Activated CD4-positive, alpha-beta T cell treated with anti-CD3 and anti-CD28 coated beads for 48 hours (primary cell): Measurements from ENCODE around the gene LRMDA.

ENCODE experiments used
- DNase-seq: peaks from one replicate; pipeline ENCODE4 v3.0.0-alpha.2; 2020

LRMDA gene

GRCh38 chr10:76074659-76075058, 643.2 kb downstream of the LRMDA start:
- DNase-seq, result no peak

GRCh38 chr10:76080451-76080850, 649.0 kb downstream of the LRMDA start:
- no peak for DNase-seq

- no peak for DNase-seq
Measured at GRCh38 chr10:76080991-76081390, 649.6 kb downstream of the LRMDA start.

- peak; percentile 25 for DNase-seq
Measured at GRCh38 chr10:76082232-76082631, 650.8 kb downstream of the LRMDA start.

GRCh38 chr10:76082956-76083355, 651.5 kb downstream of the LRMDA start:
- DNase-seq, result no peak

- no peak for DNase-seq
Measured at GRCh38 chr10:76085002-76085816, 653.8 kb downstream of the LRMDA start.

GRCh38 chr10:76085817-76086167, 654.4 kb downstream of the LRMDA start:
- no peak for DNase-seq

- no peak for DNase-seq
Measured at GRCh38 chr10:76086170-76086760, 654.8 kb downstream of the LRMDA start.

GRCh38 chr10:76086761-76087639, 655.6 kb downstream of the LRMDA start:
- peak; percentile 7 for DNase-seq

- no peak for DNase-seq
Measured at GRCh38 chr10:76088008-76088407, 656.6 kb downstream of the LRMDA start.

GRCh38 chr10:76088980-76089379, 657.6 kb downstream of the LRMDA start:
- DNase-seq, result no peak

GRCh38 chr10:76089556-76090180, 658.2 kb downstream of the LRMDA start:
- DNase-seq, result no peak

GRCh38 chr10:76091926-76092325, 660.5 kb downstream of the LRMDA start:
- DNase-seq, result no peak

- no peak for DNase-seq
Measured at GRCh38 chr10:76106611-76107010, 675.2 kb downstream of the LRMDA start.

- no peak for DNase-seq
Measured at GRCh38 chr10:76108563-76109359, 677.3 kb downstream of the LRMDA start.

- no peak for DNase-seq
Measured at GRCh38 chr10:76111404-76111803, 680.0 kb downstream of the LRMDA start.

- no peak for DNase-seq
Measured at GRCh38 chr10:76111986-76112825, 680.8 kb downstream of the LRMDA start.

- DNase-seq, result no peak
Measured at GRCh38 chr10:76112826-76113150, 681.4 kb downstream of the LRMDA start.

- no peak for DNase-seq
Measured at GRCh38 chr10:76113952-76114351, 682.5 kb downstream of the LRMDA start.

GRCh38 chr10:76114581-76115001, 683.2 kb downstream of the LRMDA start:
- DNase-seq, result no peak

- no peak for DNase-seq
Measured at GRCh38 chr10:76115131-76115470, 683.7 kb downstream of the LRMDA start.
